22Rv1 (cell line): ENCODE data around the gene VSIR.

ENCODE experiments used
- ZFX ChIP-seq: fragments of 450-650 bp; IDR thresholded peaks from 2 replicates; pipeline ENCODE4 v1.6.1; 2017; ENCODE audit warnings: antibody characterized with exemption, borderline replicate concordance
- TF ChIP-seq, protein P1 (sequence below): fragments of 450-650 bp; IDR thresholded peaks from 2 replicates; pipeline ENCODE4 v1.5.1; 2017; ENCODE audit warnings: mild to moderate bottlenecking

DNA sequence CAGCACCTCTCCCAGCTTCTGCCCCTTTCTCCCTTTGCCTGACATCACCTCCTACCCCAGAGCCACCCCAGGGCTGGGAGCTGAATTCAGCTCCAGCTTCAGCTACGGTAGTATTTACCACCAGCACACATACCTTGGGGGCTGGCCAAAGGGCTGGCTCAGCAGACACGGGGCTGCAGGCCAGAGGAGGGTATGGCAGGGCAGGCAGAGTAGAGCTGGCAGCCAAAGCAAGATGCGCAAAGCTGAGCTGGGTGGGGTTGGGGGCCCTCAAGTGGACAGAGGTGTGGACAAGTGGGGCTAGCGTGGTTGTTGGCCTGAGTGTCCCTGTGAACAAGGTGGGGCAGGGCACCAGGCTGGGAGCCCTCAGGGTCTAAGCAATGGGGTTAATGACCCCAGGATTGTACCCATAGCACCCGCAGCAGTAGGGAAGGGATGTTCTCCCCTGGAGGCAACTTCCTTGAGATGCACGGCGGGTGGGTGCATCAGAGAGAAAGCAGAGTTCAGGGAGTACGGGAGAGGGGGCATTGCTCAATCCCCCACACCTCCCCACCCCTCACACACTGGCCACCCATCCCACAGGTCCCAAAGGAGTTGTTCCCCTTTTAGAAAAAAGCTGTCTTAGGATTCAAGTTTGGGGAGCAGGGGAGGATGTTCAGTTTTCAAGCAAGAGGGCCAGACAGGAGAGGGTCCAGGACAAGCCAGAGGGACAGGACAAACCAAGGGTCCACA is 8.0 kb downstream of the VSIR start:
- TF ChIP-seq, protein P1, sequence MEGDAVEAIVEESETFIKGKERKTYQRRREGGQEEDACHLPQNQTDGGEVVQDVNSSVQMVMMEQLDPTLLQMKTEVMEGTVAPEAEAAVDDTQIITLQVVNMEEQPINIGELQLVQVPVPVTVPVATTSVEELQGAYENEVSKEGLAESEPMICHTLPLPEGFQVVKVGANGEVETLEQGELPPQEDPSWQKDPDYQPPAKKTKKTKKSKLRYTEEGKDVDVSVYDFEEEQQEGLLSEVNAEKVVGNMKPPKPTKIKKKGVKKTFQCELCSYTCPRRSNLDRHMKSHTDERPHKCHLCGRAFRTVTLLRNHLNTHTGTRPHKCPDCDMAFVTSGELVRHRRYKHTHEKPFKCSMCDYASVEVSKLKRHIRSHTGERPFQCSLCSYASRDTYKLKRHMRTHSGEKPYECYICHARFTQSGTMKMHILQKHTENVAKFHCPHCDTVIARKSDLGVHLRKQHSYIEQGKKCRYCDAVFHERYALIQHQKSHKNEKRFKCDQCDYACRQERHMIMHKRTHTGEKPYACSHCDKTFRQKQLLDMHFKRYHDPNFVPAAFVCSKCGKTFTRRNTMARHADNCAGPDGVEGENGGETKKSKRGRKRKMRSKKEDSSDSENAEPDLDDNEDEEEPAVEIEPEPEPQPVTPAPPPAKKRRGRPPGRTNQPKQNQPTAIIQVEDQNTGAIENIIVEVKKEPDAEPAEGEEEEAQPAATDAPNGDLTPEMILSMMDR = no peak
- no peak for TF ChIP-seq ZFX
